ENCODE data around the gene LIMS2.

The LIMS2 gene

DNA sequence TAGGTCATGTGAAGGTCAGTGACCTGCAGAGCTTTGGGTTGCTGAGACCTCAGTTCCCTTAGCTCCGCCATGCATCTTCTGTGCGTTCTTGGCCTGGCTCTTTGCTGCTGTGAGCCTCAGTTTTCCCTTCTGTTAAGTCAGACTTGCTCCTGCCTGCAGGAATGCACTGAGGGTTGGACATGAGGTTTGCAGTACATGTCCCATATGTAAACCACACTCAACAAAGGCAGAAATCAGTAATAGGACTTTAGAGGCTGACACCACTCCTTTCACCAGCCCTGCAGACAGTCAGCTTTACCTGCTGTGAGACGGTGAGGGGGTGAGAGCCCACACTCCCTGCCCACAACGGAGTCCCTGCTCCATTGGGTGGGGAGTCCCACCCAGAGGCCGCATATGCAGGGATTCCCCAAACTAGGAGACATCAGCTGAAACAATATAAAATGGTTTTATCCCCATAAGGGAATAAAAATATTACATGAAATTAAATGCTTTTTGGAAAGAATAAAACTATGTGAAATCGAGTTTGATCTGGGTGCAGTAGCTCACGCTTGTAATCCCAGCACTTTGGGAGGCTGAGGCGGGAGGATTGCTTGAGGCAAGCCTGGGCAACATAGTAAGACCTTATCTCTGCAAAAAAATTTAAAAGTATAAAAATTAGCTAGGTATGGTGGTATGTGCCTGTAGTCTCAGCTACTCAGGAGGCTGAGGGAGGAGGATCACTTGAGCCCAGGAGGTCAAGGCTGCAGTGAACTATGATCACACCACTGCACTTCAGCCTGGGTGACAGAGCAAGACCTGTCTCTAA, 84.7 kb downstream of the LIMS2 start:
- no peak for ATAC-seq
- TF ChIP-seq TCF4 (CRISPR knock-in tag; IDR thresholded peaks at IDR 0.05; ENCODE audit: borderline replicate concordance) (no peak), ARNTL (CRISPR knock-in tag; IDR thresholded peaks at IDR 0.05; ENCODE audit: borderline replicate concordance, low read depth) (no peak), ZFP3 (CRISPR knock-in tag; IDR thresholded peaks at IDR 0.05) (no peak), ZNF565 (CRISPR knock-in tag; conservative IDR thresholded peaks at IDR 0.05; ENCODE audit: low read depth) (no peak), ZNF8 (CRISPR knock-in tag; IDR thresholded peaks at IDR 0.05) (no peak), CSDC2 (CRISPR knock-in tag; IDR thresholded peaks at IDR 0.05) (no peak), PPARA (CRISPR knock-in tag; IDR thresholded peaks at IDR 0.05; ENCODE audit: borderline replicate concordance) (no peak)
- TF ChIP-seq, protein P1, sequence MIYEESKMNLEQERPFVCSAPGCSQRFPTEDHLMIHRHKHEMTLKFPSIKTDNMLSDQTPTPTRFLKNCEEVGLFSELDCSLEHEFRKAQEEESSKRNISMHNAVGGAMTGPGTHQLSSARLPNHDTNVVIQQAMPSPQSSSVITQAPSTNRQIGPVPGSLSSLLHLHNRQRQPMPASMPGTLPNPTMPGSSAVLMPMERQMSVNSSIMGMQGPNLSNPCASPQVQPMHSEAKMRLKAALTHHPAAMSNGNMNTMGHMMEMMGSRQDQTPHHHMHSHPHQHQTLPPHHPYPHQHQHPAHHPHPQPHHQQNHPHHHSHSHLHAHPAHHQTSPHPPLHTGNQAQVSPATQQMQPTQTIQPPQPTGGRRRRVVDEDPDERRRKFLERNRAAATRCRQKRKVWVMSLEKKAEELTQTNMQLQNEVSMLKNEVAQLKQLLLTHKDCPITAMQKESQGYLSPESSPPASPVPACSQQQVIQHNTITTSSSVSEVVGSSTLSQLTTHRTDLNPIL (CRISPR knock-in tag; IDR thresholded peaks at IDR 0.05; ENCODE audit: low read depth), result no peak
- TF ChIP-seq, protein P2, sequence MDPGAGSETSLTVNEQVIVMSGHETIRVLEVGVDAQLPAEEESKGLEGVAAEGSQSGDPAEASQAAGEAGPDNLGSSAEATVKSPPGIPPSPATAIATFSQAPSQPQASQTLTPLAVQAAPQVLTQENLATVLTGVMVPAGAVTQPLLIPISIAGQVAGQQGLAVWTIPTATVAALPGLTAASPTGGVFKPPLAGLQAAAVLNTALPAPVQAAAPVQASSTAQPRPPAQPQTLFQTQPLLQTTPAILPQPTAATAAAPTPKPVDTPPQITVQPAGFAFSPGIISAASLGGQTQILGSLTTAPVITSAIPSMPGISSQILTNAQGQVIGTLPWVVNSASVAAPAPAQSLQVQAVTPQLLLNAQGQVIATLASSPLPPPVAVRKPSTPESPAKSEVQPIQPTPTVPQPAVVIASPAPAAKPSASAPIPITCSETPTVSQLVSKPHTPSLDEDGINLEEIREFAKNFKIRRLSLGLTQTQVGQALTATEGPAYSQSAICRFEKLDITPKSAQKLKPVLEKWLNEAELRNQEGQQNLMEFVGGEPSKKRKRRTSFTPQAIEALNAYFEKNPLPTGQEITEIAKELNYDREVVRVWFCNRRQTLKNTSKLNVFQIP (CRISPR knock-in tag; IDR thresholded peaks at IDR 0.05; ENCODE audit: borderline replicate concordance, low read depth), result no peak

GRCh38 chr2:127589841-127590240, 85.5 kb downstream of the LIMS2 start:
- no peak for TF ChIP-seq ZNF8 (CRISPR knock-in tag; IDR thresholded peaks at IDR 0.05)
- no peak for TF ChIP-seq GLIS3 (CRISPR knock-in tag; IDR thresholded peaks at IDR 0.05)
- TF ChIP-seq ARNTL (CRISPR knock-in tag; IDR thresholded peaks at IDR 0.05; ENCODE audit: borderline replicate concordance, low read depth), result no peak
- TF ChIP-seq TSHZ2 (CRISPR knock-in tag; IDR thresholded peaks at IDR 0.05), result no peak
- no peak for TF ChIP-seq TCF4 (CRISPR knock-in tag; IDR thresholded peaks at IDR 0.05; ENCODE audit: borderline replicate concordance)
- TF ChIP-seq ZC3H10 (CRISPR knock-in tag; IDR thresholded peaks at IDR 0.05), result no peak
- TF ChIP-seq CSDC2 (CRISPR knock-in tag; IDR thresholded peaks at IDR 0.05), result no peak
- TF ChIP-seq, protein P3, sequence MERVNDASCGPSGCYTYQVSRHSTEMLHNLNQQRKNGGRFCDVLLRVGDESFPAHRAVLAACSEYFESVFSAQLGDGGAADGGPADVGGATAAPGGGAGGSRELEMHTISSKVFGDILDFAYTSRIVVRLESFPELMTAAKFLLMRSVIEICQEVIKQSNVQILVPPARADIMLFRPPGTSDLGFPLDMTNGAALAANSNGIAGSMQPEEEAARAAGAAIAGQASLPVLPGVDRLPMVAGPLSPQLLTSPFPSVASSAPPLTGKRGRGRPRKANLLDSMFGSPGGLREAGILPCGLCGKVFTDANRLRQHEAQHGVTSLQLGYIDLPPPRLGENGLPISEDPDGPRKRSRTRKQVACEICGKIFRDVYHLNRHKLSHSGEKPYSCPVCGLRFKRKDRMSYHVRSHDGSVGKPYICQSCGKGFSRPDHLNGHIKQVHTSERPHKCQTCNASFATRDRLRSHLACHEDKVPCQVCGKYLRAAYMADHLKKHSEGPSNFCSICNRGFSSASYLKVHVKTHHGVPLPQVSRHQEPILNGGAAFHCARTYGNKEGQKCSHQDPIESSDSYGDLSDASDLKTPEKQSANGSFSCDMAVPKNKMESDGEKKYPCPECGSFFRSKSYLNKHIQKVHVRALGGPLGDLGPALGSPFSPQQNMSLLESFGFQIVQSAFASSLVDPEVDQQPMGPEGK (CRISPR knock-in tag; IDR thresholded peaks at IDR 0.05; ENCODE audit: borderline replicate concordance), result no peak
- TF ChIP-seq ESRRG (CRISPR knock-in tag; IDR thresholded peaks at IDR 0.05), result no peak
- no peak for TF ChIP-seq ISL1 (CRISPR knock-in tag; IDR thresholded peaks at IDR 0.05)
- TF ChIP-seq ZNF70 (CRISPR knock-in tag; IDR thresholded peaks at IDR 0.05), result no peak
- TF ChIP-seq SNAI2 (CRISPR knock-in tag; IDR thresholded peaks at IDR 0.05), result no peak
- no peak for TF ChIP-seq ZFP3 (CRISPR knock-in tag; IDR thresholded peaks at IDR 0.05)
- TF ChIP-seq RARB (CRISPR knock-in tag; IDR thresholded peaks at IDR 0.05), result no peak
- TF ChIP-seq, protein P1 (CRISPR knock-in tag; IDR thresholded peaks at IDR 0.05; ENCODE audit: low read depth), result no peak
- TF ChIP-seq ZFP30 (CRISPR knock-in tag; IDR thresholded peaks at IDR 0.05), result no peak
- TF ChIP-seq PPARA (CRISPR knock-in tag; IDR thresholded peaks at IDR 0.05; ENCODE audit: borderline replicate concordance), result no peak
- ATAC-seq, result no peak

DNA sequence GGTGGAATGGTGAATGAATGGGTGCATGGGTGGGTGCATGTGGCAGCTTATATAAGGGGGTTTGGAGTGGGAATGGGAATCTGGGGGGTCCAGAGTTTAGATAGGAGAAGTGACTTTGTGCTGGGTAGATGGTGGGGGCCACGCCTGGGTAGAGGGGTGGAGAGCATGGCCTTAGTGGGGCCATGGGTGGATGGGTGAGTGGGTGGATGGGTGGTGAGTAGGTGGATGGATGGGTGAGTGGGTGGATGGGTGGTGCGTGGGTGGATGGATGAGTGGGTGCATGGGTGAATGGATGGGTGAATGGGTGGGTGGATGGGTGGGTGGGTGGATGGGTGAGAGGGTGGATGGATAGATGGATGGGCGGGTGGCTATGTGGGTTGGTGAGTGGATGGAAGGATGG, 86.0 kb downstream of the LIMS2 start:
- ATAC-seq, result no peak
- no peak for TF ChIP-seq SNAI2 (CRISPR knock-in tag; IDR thresholded peaks at IDR 0.05)
- TF ChIP-seq, protein P2 (CRISPR knock-in tag; IDR thresholded peaks at IDR 0.05; ENCODE audit: borderline replicate concordance, low read depth), result no peak
- TF ChIP-seq OSR1 (CRISPR knock-in tag; IDR thresholded peaks at IDR 0.05), result no peak
- no peak for TF ChIP-seq PPARA (CRISPR knock-in tag; IDR thresholded peaks at IDR 0.05; ENCODE audit: borderline replicate concordance)
- no peak for TF ChIP-seq CSDC2 (CRISPR knock-in tag; IDR thresholded peaks at IDR 0.05)
- no peak for TF ChIP-seq ZNF70 (CRISPR knock-in tag; IDR thresholded peaks at IDR 0.05)
- TF ChIP-seq ARNTL (CRISPR knock-in tag; IDR thresholded peaks at IDR 0.05; ENCODE audit: borderline replicate concordance, low read depth), result no peak
- TF ChIP-seq ZC3H10 (CRISPR knock-in tag; IDR thresholded peaks at IDR 0.05), result no peak
- no peak for TF ChIP-seq ZNF8 (CRISPR knock-in tag; IDR thresholded peaks at IDR 0.05)
- TF ChIP-seq ZNF565 (CRISPR knock-in tag; conservative IDR thresholded peaks at IDR 0.05; ENCODE audit: low read depth), result no peak
- no peak for TF ChIP-seq TSHZ2 (CRISPR knock-in tag; IDR thresholded peaks at IDR 0.05)
- TF ChIP-seq ESRRG (CRISPR knock-in tag; IDR thresholded peaks at IDR 0.05), result no peak
- no peak for TF ChIP-seq TOX (CRISPR knock-in tag; IDR thresholded peaks at IDR 0.05; ENCODE audit: borderline replicate concordance)
- no peak for TF ChIP-seq TCF4 (CRISPR knock-in tag; IDR thresholded peaks at IDR 0.05; ENCODE audit: borderline replicate concordance)
